ENCODE measurements around the gene SPRED2.

- TF ChIP-seq, protein P1, sequence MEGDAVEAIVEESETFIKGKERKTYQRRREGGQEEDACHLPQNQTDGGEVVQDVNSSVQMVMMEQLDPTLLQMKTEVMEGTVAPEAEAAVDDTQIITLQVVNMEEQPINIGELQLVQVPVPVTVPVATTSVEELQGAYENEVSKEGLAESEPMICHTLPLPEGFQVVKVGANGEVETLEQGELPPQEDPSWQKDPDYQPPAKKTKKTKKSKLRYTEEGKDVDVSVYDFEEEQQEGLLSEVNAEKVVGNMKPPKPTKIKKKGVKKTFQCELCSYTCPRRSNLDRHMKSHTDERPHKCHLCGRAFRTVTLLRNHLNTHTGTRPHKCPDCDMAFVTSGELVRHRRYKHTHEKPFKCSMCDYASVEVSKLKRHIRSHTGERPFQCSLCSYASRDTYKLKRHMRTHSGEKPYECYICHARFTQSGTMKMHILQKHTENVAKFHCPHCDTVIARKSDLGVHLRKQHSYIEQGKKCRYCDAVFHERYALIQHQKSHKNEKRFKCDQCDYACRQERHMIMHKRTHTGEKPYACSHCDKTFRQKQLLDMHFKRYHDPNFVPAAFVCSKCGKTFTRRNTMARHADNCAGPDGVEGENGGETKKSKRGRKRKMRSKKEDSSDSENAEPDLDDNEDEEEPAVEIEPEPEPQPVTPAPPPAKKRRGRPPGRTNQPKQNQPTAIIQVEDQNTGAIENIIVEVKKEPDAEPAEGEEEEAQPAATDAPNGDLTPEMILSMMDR (IDR thresholded peaks at IDR 0.05; ENCODE audit: low read depth, low read length, poor library complexity, severe bottlenecking) = no peak
- no peak for TF ChIP-seq EZH2phosphoT487 (IDR thresholded peaks at IDR 0.05; ENCODE audit: borderline replicate concordance, low read length)
Observed at GRCh38 chr2:65358678-65359400, 73.6 kb downstream of the SPRED2 start.
